HG03196 (cell line): ENCODE measurements around the gene CLIC4.

Experiments
- ATAC-seq: cut with Tn5 transposase; IDR thresholded peaks from one replicate; pipeline ENCODE4 v1.9.1; 2021; ENCODE audit not compliant: unreplicated experiment

The CLIC4 gene

DNA sequence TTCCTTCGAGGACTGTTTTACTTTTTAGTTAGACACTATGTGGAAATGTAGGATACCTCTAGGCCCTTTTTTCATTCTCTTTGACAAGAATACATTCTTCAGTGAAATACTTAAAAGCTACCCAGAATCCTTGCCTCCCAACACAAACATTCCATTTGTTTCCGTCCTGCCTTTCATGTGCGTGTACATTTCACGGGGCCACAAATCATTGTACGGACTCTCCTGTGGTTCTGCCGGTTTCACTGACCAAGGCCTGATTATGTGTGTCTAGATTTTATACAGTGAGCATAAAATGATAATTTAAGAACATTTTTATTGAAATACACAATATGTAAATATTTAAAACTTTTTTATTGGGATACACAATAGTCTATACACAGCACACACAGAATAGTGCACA is 108.4 kb downstream of the CLIC4 start:
- ATAC-seq: no peak

DNA sequence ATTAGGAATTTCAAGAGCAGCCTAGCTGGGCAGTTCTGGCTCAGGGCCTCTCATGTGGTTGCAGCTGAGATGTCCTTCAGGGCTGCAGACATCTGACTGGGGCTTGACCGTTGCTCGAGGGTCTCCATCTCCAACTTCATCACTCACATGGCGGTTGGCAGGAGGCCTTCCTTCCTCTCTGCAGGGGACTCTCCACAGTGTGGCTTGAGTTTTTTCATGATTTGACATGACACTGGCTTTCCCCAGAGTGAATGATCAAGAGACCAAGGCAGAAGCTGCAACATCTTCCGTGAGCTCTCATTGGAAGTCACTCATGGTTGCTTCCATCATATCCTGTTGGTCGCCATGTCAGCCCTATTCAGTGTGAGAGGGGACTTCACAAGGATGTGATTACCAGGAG is 110.2 kb downstream of the CLIC4 start:
- ATAC-seq: no peak

DNA sequence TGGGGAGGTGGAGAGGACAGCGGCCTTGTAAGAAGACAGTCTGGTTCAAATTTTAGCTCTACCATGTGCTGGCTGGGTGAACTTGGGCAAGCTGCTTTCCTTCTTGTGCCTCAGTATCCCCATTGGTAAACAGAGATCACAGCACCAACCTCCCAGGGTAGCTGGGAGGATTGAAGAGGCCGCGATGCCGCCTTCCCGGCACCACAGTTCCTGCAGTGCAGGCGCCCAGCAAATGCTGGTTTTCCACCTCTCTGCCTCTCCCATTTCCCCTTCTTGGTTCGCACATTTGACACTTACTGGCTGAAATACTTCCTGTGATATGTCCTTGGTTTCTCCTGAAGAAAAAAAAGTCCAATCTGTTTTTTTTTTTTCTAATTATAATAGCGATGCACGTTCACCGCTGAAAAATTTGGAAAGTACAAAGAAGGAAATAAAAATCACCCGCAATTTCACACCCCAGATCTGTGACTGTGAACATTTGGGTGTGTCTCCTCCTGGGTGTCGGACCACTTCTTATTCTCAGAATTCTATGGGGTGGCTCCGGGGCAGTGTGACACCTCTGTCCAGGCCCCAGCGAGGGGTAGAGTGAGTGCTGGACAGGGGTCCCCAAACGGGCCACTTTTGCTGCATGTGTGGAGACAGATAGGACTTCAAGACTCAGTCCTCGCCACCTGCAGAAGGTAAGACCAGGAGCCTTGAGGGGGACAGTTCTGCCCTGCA is 111.7 kb downstream of the CLIC4 start:
- no peak for ATAC-seq

DNA sequence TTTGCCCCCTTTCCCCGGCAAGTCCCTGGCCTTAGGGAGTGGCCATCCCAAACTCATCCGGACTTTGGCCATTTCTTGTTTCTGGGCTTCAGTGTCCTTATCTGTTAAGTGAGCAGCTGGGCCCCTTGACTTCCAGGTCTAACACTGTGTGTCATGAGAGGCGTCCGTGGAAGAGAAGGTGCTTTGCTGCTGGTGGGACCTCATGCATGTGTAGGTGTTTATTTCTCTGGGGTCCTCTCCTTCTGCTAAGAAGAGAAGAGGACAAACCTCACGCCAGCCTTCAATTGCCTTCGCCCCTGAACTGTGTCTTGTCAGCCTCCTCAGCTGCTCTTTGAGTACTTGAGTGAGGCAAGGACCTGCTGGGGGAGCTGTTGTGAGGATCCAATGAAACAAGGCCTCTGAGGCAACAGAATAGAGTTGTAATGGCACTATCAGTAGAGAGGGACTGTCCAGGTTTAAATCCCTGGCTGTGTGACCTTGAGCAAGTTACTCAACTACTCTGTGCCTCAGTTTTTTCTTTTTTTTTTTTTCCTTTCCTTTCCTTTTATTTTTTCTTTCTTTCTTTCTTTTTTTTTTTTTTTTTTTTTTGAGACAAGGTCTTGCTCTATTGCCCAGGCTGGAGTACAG is 112.4 kb downstream of the CLIC4 start:
- no peak for ATAC-seq

DNA sequence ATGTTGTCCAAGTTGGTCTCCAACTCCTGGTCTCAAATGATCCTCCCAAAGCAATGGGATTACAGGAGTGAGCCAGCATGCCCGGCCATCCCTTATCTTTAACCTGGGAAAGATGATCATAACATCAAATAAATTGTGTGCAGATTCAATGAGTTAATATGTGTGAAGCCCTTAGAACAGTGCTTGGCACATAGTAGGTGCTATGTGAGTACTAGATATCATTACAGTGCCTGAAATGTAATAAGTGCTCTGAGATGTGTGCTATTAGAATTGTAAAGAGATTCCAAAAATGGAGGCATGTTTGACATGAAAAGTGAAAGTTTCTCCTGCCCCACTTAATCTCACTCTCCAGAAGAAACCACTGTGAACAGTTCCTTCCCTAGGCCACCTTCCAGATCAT is 113.0 kb downstream of the CLIC4 start:
- no peak for ATAC-seq

DNA sequence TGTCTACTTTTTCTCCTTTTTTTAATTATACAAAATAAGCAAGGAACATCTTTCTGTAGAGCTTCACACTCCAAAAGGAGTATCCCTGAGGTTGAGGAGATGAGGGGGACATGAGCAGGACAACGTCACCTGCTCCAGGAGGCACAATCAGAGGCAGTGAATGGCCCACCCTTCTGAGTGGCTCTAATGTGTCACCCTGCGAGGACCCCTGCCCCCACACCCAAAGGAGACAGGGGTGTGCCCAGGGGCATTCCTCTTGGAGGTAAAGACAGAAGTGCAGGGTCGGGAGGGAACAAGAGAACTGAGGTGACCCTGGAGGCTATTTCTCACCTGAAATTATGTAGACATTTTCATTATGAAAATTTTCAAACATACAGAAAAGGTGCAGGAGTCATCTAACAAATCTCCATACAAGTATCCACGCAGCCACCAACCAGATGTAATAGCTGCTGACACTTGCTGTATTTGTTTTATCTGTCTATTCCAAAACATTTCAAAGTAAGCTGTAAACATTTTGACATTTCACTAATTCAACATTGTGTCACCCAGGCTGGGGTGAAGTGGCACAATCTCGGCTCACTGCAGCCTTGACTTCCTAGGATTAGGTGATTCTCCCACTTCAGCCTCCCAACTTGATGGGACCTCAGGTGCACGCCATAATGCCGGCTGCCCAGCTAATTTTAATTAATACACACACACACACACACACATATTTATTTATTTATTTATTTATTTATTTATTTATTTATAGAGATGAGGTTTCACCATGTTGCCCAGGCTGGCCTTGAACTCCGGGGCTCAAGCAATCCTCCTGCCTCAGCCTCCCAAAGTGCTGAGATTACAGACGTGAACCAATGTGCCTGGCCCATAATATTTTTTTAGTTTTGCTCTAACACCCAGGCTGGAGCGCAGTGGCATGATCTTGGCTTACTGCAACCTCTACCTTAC is 114.1 kb downstream of the CLIC4 start:
- no peak for ATAC-seq

DNA sequence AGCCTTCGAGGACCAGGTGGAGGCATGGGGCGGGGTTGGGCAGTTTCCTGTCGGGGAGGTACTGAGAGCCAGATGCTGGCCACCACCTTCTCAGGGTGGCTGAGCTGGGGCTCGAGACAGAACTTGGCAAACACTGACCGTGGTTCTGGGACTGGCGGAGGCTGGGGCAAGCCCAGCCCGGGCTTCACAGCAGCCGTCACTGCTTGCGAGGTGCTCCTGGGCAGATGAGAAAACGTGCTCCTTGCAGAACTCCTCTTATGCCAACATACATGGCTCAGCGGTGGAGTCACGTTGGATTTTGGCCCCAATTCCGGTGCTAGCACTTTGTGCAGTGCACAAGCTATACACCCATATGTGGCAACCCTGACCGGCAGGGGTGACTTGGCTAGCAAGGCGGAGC is 115.6 kb downstream of the CLIC4 start:
- no peak for ATAC-seq

DNA sequence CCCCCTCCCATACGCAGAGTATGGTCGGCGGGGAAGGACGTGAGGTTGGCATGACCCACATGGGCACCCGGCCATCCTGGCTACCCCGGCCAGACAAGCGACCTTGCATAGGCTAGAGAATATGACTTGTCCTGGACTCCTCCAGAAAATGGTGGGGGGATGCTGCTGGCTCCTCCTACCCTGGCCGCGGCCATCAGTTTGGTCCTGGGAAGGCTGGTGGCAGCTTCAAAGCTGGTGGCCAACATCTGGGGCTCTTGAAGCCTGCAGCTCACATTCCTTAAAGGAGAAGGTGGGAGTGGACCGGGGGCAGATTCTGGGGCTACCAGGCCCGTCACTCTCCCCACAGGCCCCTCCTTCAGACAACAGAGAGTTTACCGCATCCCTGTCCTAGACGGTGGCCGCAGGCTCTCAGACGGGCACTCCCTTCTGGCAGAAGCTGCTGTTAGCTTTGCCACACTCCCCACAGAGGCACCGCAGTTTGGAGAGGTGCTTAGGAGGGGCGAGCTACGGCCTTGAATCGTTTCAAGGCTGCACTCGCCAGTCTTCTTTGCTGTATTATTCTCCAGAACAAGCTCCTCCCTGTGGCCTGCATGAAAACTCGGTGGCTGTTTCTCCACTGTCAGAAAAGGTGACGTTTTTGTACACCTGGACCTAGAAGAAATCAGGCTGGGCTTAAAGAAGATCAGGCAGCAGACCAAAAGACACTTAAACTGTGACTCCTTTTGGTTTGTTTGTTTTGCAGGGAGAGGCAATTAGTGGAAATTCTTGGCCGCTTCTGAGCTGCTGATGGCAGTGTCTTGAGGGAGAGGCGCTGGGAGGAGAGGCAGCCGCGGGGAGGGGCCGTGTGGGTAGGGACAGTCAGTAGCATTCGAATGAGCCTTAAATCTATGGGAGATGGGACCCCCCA is 116.8 kb downstream of the CLIC4 start:
- no peak for ATAC-seq

DNA sequence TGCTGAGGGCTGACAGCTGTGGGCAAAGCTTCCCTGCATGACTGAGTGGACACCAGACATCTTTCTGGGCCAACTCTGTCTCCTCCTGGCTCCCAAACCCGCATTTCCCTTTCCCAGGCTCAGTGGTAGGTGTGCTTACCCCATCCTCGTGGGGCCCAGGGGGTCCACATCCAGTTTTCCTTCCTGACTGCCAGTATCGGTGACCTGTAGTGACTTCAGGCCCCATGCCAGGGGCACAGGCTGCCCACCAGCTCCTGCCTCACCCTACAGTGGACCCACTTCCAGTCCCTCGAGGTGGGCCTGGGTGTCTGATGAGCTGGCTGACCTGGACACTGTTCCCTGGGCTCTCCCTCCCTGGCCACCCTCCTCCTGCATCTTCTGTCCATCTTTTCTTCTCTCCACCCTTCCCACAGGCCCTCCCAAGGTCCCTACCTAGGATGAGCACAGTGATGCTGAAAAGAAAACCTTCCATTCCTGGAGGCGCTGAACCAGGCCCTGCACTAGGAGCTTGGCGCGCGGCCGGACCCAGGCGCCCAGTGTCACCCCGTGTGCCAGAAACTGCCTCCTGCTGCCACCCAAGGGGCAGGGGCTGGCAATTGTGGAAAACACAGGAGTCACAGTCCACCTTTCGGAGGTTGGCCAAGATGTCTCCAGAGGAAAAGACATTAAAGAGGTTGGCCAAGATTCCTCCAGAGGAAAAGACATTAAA is 117.7 kb downstream of the CLIC4 start:
- no peak for ATAC-seq

DNA sequence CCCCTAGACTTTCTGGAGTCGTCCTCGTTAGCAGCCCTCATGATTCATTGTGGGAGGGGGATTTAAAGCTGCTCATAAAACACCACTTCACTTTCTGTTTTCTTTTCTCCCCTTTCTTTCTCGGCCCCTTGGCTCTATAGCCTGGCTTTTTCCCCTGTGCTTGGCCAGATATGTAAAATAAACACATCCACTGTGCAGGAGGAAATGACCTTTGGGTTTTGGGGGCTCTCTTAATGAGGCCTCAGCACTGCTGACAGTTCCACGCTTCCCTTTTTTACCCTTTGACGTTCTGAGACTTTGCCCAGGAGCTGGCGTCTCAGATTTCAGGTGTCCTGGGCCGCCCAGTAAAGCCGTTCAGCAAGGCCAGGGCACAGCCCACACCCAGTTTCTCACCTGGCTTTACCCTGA is 119.1 kb downstream of the CLIC4 start:
- no peak for ATAC-seq

DNA sequence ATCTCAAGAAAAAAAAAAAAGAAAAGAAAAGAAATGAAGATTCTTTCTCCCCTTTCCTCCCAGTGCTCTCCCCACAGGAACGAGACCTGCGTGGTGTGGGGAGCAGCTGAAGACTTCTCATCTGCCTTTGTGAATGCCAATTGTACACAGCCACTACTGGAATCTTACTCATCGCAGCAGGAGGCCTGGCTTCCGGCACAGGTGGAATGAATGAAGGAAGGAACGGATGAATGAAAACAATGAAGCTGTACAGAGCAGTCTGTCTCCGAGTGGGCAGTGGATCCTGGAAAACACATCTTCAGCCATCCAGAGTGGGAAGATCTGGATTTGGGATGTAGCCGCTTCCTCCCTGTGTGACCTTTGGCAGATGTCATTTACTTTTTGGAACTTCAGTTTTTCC is 119.9 kb downstream of the CLIC4 start:
- ATAC-seq: no peak

DNA sequence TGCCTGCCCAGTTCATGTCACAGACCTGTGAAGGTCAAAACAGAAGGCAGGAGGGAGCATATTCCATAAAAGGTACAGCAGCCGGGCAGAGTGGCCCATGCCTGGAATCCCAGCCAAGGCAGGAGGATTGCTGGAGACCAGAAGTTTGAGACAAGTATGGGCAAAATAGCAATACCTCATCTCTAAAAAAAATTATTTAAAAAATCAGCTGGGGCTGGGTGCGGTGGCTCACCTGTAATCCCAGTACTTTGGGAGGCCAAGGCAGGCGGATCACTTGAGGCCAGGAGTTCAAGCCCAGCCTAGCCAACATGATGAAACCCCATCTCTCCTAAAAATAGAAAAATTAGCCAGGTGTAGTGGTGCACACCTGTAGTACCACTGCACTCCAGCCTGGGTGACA is 120.3 kb downstream of the CLIC4 start:
- ATAC-seq: no peak

DNA sequence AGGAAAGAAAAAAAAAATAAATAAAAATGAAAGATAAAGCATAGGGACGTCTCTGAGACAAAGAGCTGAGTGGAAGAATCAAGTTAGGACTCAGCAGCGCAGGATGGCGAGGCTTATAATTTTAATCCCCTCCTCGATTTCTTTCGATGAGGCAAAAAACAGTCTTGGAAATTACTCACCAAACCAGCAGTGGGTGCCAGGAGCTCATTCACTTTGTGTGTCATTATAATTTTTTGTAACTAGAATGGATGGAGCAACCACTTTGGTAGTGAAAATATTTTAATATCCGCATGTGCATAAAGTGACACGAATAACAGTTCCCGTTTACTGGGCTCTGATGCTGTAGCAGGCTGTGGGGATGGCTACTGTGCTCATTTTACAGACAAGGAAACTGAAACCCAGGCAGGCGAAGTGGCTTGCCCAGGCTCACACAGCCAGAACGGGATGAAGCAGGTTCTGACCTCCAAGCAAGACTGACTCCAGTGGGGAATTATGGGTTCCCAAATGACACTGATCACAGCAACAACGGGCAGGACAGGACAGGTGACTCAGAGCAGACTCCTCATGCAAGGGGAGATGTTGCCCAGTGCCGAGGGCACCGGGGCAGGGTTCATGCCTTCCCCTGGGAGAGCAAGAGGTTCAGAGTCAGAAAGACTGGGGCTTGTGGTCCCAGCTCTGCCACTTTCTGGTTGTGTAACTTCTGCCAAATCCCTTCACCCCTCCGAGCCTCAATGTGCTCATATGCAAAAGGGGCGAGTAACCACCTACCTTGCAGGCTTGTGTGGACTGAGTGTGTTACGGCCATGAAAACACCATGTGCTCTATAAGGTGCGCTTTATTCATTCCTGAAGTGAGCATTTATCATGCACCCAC is 121.2 kb downstream of the CLIC4 start:
- ATAC-seq: no peak

DNA sequence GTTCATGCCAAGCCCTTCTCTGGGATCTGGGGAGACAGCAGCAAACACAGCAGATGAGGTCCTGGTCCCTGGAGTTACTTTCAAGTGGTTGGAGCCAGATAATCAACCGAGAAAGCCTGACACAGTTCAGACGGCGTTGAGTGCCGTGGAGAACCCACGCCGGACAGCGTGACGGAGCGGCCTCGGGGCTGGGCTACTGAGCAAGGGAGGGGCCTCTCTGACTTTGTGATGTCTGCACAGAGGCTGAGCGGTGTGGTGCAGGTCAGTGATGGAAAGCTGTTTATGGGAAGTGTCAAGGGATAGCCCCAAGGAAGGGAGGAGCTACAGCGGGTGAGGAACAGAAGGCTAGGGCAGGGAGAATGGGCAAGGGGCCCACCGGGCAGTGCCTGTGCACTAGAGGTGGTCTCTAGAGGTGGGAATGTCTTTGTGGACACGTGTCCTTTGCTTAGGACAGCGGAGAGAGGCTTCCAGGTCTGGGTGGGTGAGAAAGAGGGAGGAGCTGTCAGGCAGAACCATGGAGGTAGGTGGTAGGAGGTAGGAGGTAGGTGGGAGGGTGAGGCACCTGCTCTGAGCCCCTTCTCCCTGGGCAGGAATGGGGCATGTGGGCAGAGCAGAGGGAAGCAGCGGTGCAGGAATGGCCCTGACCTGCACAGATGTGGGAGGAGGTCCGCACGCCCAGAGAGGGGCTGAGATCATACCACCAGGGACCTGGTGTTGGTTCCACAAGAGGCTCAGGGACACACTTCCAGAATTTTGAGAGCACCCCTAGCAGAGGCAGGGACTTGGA is 122.0 kb downstream of the CLIC4 start:
- ATAC-seq: no peak

DNA sequence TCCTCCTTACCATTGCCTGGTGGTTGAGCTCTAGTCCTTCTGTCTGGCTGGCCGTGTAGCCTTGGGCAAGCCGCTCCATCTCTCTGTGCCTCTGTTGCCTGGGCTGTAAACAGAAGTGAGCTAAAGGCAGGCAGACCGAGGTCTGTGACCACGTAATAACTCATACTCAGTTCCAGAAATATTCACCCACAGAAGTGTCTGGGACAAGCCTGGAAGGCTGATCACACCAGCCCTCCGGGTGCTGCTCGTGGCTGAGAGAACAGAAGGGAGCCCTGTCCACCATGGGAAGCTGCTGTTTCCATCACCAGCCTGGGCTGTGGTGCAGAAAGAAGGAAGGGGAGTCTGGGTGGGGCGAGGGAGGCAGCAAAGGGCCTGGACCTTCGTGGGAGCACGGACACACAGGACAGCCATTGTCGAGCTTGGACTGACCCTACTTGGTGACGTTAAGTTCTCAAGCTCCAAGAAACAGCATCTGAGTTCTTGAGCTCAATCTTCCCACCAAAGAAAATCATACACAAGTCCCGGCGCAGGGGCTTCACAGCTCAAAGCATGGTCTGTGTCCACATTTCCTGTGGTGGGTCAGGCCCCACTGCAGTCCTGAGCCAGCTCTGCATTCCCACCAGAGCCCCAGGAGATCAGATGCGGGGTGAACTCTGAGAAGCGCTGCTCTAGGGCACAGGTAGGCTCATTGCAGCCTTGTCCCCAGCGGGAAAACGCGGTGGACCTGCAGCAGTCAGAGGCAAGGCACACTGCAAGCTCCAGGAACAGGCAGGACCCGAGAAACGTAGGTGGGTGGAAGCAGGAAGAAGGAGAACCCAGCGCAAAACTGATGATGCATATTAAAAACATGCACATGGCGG is 123.0 kb downstream of the CLIC4 start:
- no peak for ATAC-seq

DNA sequence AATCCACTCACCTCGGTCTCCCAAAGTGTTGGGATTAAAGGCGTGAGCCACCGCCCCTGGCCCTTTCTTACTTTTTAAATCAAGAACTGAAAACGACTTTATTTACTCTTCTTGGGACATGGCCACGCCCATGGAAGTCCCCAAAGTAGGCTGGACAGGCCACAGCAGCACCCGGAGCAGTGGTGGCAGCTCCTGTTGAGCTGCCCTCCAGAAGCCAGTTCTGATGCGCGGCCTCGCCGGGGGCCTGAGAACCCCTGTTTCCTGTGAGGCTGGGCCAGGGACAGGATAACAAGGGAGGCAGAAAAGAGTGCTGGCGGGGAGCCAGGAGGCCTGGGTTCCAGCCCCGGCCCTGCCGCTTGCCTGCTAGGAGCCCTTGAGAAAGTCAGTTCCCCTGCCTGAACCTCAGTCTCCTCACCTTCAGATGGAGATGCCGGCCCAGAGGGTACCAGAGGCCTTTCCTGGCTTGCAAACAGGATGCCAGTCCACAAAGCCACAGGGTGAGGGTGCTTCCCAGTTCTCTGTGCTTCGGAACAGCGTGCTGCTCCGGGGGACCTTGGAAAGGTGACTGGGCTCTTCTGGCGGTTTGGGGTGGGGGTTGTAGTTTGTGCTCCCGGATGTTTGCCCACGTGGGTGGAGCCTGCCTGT is 125.4 kb downstream of the CLIC4 start:
- no peak for ATAC-seq

DNA sequence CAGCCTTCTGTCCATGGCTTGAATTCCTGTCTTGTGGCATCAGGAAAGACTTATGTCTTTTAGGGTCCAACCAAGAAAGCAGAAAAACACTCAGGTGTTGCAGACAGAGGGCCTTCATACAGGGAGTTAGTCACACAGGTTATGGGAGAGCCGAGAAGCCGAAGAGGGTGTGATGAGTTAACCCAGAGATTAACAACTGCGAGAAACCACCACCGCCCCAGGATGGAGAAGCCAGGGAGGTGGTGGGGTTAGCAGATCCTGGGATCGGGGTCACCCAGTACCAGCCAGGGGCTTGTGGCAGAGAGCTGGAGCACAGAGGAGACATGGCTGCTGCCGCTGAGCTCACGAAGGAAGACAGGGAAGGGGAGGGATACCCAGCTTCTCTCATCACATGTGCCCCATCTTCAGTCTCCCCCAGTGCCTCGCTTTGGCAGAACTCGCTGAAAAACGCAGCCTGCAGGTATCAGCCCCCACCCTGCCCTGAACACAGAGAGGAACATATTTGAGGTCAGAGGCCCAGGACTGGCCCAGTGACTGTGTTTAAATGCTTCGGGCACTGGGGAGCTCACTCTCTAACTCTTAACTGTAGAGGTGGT is 126.2 kb downstream of the CLIC4 start:
- ATAC-seq: no peak
